ENCODE data around the gene RPL28. TPM values are rescaled to one million over a fixed set of nuclear protein-coding genes. Genes with fewer than 3 reads are reported as not detected.

RPL28 gene
- total and polyA plus RNA-seq, 11 donors, result 196 to 1,391 (median 607) TPM

- TF ChIP-seq, protein P1, sequence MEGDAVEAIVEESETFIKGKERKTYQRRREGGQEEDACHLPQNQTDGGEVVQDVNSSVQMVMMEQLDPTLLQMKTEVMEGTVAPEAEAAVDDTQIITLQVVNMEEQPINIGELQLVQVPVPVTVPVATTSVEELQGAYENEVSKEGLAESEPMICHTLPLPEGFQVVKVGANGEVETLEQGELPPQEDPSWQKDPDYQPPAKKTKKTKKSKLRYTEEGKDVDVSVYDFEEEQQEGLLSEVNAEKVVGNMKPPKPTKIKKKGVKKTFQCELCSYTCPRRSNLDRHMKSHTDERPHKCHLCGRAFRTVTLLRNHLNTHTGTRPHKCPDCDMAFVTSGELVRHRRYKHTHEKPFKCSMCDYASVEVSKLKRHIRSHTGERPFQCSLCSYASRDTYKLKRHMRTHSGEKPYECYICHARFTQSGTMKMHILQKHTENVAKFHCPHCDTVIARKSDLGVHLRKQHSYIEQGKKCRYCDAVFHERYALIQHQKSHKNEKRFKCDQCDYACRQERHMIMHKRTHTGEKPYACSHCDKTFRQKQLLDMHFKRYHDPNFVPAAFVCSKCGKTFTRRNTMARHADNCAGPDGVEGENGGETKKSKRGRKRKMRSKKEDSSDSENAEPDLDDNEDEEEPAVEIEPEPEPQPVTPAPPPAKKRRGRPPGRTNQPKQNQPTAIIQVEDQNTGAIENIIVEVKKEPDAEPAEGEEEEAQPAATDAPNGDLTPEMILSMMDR (IDR thresholded peaks at IDR 0.05), result no peak
- TF ChIP-seq POLR2A (IDR thresholded peaks at IDR 0.05), result no peak
- Histone ChIP-seq H3K27me3 (no peaks in the 10 kb centered on the region), H3K36me3 (peaks cover 0 to 62% (median 48%) of the 10 kb centered on the region in 9 donors), H3K4me3 (no peak overlapping the region), H3K27ac (no peak overlapping the region), H3K9me3 (no peaks in the 10 kb centered on the region), H3K4me1 (peaks cover 9 to 47% (median 33%) of the 10 kb centered on the region in 12 donors)
- DNase-seq (no peak), ATAC-seq (no peak)
- intact Hi-C loops (cut with DNase I), result loop anchor here in 2 of 10 donors (10.0 kb wide), 2 partner anchors 85 to 245 kb away; no protein-coding TSS in a partner anchor
- WGBS, 4 donors, result 81 to 86% (median 83%) methylated on average over 20 to 21 of the region's 21 CpGs
Measured at GRCh38 chr19:55389386-55390317, 3.9 kb downstream of the RPL28 start.

GRCh38 chr19:55390461-55390880 lies 4.7 kb downstream of the RPL28 start:
- H3K4me1 ChIP-seq, result peaks cover 7 to 42% (median 28%) of the 10 kb centered on the region in 12 donors
- no peaks in the 10 kb centered on the region for H3K9me3 ChIP-seq
- DNase-seq (no peak), ATAC-seq (no peak)
- intact Hi-C loops (cut with DNase I), result no loop called here
- TF ChIP-seq, protein P1 (IDR thresholded peaks at IDR 0.05), result no peak
- TF ChIP-seq POLR2A (IDR thresholded peaks at IDR 0.05), result no peak
- 63 to 80% (median 73%) methylated on average over 7 of the region's 7 CpGs for WGBS, 4 donors
- no peak overlapping the region for H3K27ac ChIP-seq
- no peaks in the 10 kb centered on the region for H3K27me3 ChIP-seq
- H3K36me3 ChIP-seq, result peaks cover 0 to 62% (median 48%) of the 10 kb centered on the region in 9 donors
- H3K4me3 ChIP-seq, result no peak overlapping the region

GRCh38 chr19:55391191-55391670 lies 5.5 kb downstream of the RPL28 start:
- WGBS, 4 donors, result 82 to 87% (median 83%) methylated on average over 12 of the region's 12 CpGs
- Histone ChIP-seq H3K27me3 (no peaks in the 10 kb centered on the region), H3K4me3 (no peak overlapping the region), H3K4me1 (peaks cover 7 to 41% (median 28%) of the 10 kb centered on the region in 12 donors), H3K9me3 (no peaks in the 10 kb centered on the region), H3K27ac (no peak overlapping the region), H3K36me3 (peaks cover 0 to 65% (median 48%) of the 10 kb centered on the region in 9 donors)
- peak in 1 of 5 donors; percentile 19 for DNase-seq
- TF ChIP-seq, protein P1 (IDR thresholded peaks at IDR 0.05), result no peak
- no peak for TF ChIP-seq POLR2A (IDR thresholded peaks at IDR 0.05)
- ATAC-seq, result no peak
- intact Hi-C loops (cut with DNase I), result no loop called here
